GM12872 (cell line): ENCODE results near the gene SCN5A.

ENCODE experiments used
- CTCF ChIP-seq: IDR thresholded peaks from 3 replicates; pipeline ENCODE4 v1.5.1; 2011; ENCODE audit warnings: low read depth, mild to moderate bottlenecking, low read length, moderate library complexity; ENCODE audit not compliant: insufficient read depth

SCN5A gene

GRCh38 chr3:38647217-38647970 is 2.1 kb downstream of the SCN5A start:
- TF ChIP-seq CTCF, result no peak

GRCh38 chr3:38646630-38647029 is 2.9 kb downstream of the SCN5A start:
- TF ChIP-seq CTCF, result peak; percentile 58

GRCh38 chr3:38646062-38646461 is 3.4 kb downstream of the SCN5A start:
- TF ChIP-seq CTCF, result no peak

- no peak for TF ChIP-seq CTCF
These were observed 3.9 kb downstream of the SCN5A start for GRCh38 chr3:38645601-38646000.

GRCh38 chr3:38645076-38645475 is 4.4 kb downstream of the SCN5A start:
- no peak for TF ChIP-seq CTCF

- TF ChIP-seq CTCF, result no peak
These were observed 4.8 kb downstream of the SCN5A start for GRCh38 chr3:38644662-38645053.

- no peak for TF ChIP-seq CTCF
These were observed 5.3 kb downstream of the SCN5A start for GRCh38 chr3:38644016-38644661.
